GM12878 (cell line): ENCODE measurements around the gene MAP3K4. TPM values are rescaled to one million over a fixed set of nuclear protein-coding genes. Genes with fewer than 3 reads are reported as not detected.

Source experiments
- ATAC-seq: fragments of 200-7000 bp; cut with Tn5 transposase; 3 replicates; pipeline ENCODE4 v1.9.1; 2020; ENCODE audit warnings: mild to moderate bottlenecking, moderate library complexity
- BruUV-seq: library from RNA; stranded (reverse); fragments of 400-500 nt; replicated peaks from 2 replicates; lab custom pipeline; 2021; lab: Mats Ljungman, UMichigan
- CTCF ChIA-PET: fragments of 300-600 bp; sonication (Branson Sonifier 250); formaldehyde crosslinking; extraction: SDS; loops from one replicate; lab custom pipeline; 2021; ENCODE audit warnings: inconsistent platforms; lab: Yijun Ruan, JAX
- POLR2A ChIA-PET: fragments of 350-600 bp; formaldehyde crosslinking; extraction: SDS; loops from one replicate; lab custom pipeline; 2021; ENCODE audit warnings: inconsistent platforms; lab: Charles Lee
- RAD21 ChIA-PET: fragments of 300-600 bp; sonication (Branson Sonifier 250); formaldehyde crosslinking; loops from one replicate; lab custom pipeline; 2023; ENCODE audit warnings: antibody characterized with exemption; ENCODE audit not compliant: unreplicated experiment; lab: Charles Lee
- SMC1A ChIA-PET: fragments of 300-600 bp; sonication (Branson Sonifier 250); formaldehyde crosslinking; loops from one replicate; lab custom pipeline; 2023; ENCODE audit not compliant: unreplicated experiment, uncharacterized antibody; lab: Charles Lee
- DNase-seq: peaks from one replicate; pipeline ENCODE4 v3.0.0-alpha.2; 2011; ENCODE audit warnings: low read depth, low spot score
- FAIRE-seq: peaks from 3 replicates; lab custom pipeline; 2011; peaks lifted over from hg19 to GRCh38; lab: Jason Lieb, UNC
- H2AFZ ChIP-seq: 2 replicates; pipeline ENCODE4 v1.6.0; 2011; ENCODE audit warnings: low read depth, low read length, control low read depth; ENCODE audit not compliant: control insufficient read depth
- H3K27ac ChIP-seq: 2 replicates; pipeline ENCODE4 v1.5.1; 2011; ENCODE audit warnings: control low read depth; ENCODE audit not compliant: control insufficient read depth, insufficient read depth
- H3K27me3 ChIP-seq, 2 experiments: replicated peaks in 1 of 2; 2 replicates each; pipeline versions ENCODE4 v1.6.0 to v1.6.1; 2011; ENCODE audit warnings: low read length in 1 of 2; ENCODE audit not compliant: control insufficient read depth in 2 of 2, insufficient read depth in 2 of 2
- H3K36me3 ChIP-seq, 2 experiments: 2 replicates each; pipeline ENCODE4 v1.5.1; 2011; ENCODE audit warnings: low read length in 1 of 2; ENCODE audit not compliant: control insufficient read depth in 2 of 2, insufficient read depth in 2 of 2
- H3K4me1 ChIP-seq: 2 replicates; pipeline ENCODE4 v1.6.1; 2011; ENCODE audit warnings: mild to moderate bottlenecking, low read length, moderate library complexity, mixed read lengths; ENCODE audit not compliant: control insufficient read depth, insufficient read depth
- H3K4me2 ChIP-seq: 2 replicates; pipeline ENCODE4 v1.6.0; 2011; ENCODE audit warnings: control low read depth; ENCODE audit not compliant: control insufficient read depth, insufficient read depth
- H3K4me3 ChIP-seq: fragments of 200-600 bp; sonication (generic); 2 replicates; pipeline ENCODE4 v1.5.1; 2016
- H3K79me2 ChIP-seq: 2 replicates; pipeline ENCODE4 v1.6.0; 2011; ENCODE audit warnings: low read length; ENCODE audit not compliant: control insufficient read depth, insufficient read depth
- H3K9ac ChIP-seq: 2 replicates; pipeline ENCODE4 v1.8.0; 2011; ENCODE audit warnings: low read length, control low read depth, mixed read lengths; ENCODE audit not compliant: control insufficient read depth, insufficient read depth
- H3K9me3 ChIP-seq: replicated peaks from 3 replicates; pipeline ENCODE4 v1.5.1; 2011; ENCODE audit warnings: mild to moderate bottlenecking, low read length; ENCODE audit not compliant: control insufficient read depth, insufficient read depth
- H4K20me1 ChIP-seq: 2 replicates; pipeline ENCODE4 v1.6.0; 2011; ENCODE audit not compliant: control insufficient read depth, insufficient read depth
- ASH2L ChIP-seq: fragments of 300-600, 200-600 bp; sonication (generic); IDR thresholded peaks from 2 replicates; pipeline ENCODE4 v1.6.1; 2017; ENCODE audit warnings: low read depth, mild to moderate bottlenecking, borderline replicate concordance
- DPF2 ChIP-seq: fragments of 450-650 bp; IDR thresholded peaks from 2 replicates; pipeline ENCODE4 v1.6.1; 2017; ENCODE audit warnings: mild to moderate bottlenecking
- EGR1 ChIP-seq, 2 experiments: IDR thresholded peaks; 1 replicate in 1 of 2; 2 replicates in 1 of 2; pipeline ENCODE4 v1.6.1; 2011 to 2012; ENCODE audit warnings: low read depth in 2 of 2, low read length in 2 of 2, borderline replicate concordance in 1 of 2, mild to moderate bottlenecking in 1 of 2, moderate library complexity in 1 of 2
- ETV6 ChIP-seq, 2 experiments: fragments of 450-650 bp in 1 of 2; IDR thresholded peaks in 1 of 2; conservative IDR thresholded peaks in 1 of 2; 2 replicates each; pipeline ENCODE4 v1.6.1; 2014; ENCODE audit warnings: antibody characterized with exemption in 1 of 2, borderline replicate concordance in 1 of 2, low read depth in 1 of 2, mild to moderate bottlenecking in 1 of 2, moderate library complexity in 1 of 2
- EZH2 ChIP-seq: IDR thresholded peaks from 2 replicates; pipeline ENCODE4 v1.6.1; 2012; ENCODE audit warnings: low read depth, mild to moderate bottlenecking, control low read depth, inconsistent platforms, low read length, borderline replicate concordance; ENCODE audit not compliant: control insufficient read depth
- FOXM1 ChIP-seq: IDR thresholded peaks from 2 replicates; pipeline ENCODE4 v1.6.1; 2012; ENCODE audit warnings: low read depth, mild to moderate bottlenecking, inconsistent platforms, low read length, moderate library complexity
- HCFC1 ChIP-seq: fragments of 150-350 bp; IDR thresholded peaks from 2 replicates; pipeline ENCODE4 v1.6.1; 2014; ENCODE audit warnings: low read length
- MEF2B ChIP-seq: fragments of 450-650 bp; IDR thresholded peaks from 2 replicates; pipeline ENCODE4 v1.6.1; 2018; ENCODE audit warnings: mild to moderate bottlenecking, moderate library complexity; ENCODE audit not compliant: partially characterized antibody, poor library complexity, severe bottlenecking
- MXI1 ChIP-seq: fragments of 150-350 bp; IDR thresholded peaks from 2 replicates; pipeline ENCODE4 v1.6.1; 2011; ENCODE audit warnings: low read depth, mild to moderate bottlenecking, inconsistent platforms, low read length, improper control_type of control experiment
- NRF1 ChIP-seq: conservative IDR thresholded peaks from 2 replicates; pipeline ENCODE4 v1.6.1; 2011; ENCODE audit warnings: mild to moderate bottlenecking, low read depth, low read length, improper control_type of control experiment
- PAX5 ChIP-seq: IDR thresholded peaks from 2 replicates; pipeline ENCODE4 v1.6.1; 2011; ENCODE audit warnings: low read depth, low read length, borderline replicate concordance
- PML ChIP-seq: IDR thresholded peaks from 2 replicates; pipeline ENCODE4 v1.6.1; 2012; ENCODE audit warnings: low read length, inconsistent platforms
- POU2F2 ChIP-seq: IDR thresholded peaks from 3 replicates; pipeline ENCODE4 v1.6.1; 2011; ENCODE audit warnings: low read depth, mild to moderate bottlenecking, low read length, borderline replicate concordance
- RAD21 ChIP-seq: IDR thresholded peaks from 2 replicates; pipeline ENCODE4 v1.6.1; 2011; ENCODE audit warnings: mild to moderate bottlenecking, low read depth, low read length, moderate library complexity; ENCODE audit not compliant: insufficient read depth
- RELA ChIP-seq: fragments of 450-650 bp; IDR thresholded peaks from 2 replicates; pipeline ENCODE4 v1.8.0; 2014; ENCODE audit warnings: borderline replicate concordance; ENCODE audit not compliant: partially characterized antibody
- SMAD5 ChIP-seq: IDR thresholded peaks from 2 replicates; pipeline ENCODE4 v1.6.1; 2016; ENCODE audit warnings: antibody characterized with exemption, low read depth
- STAT3 ChIP-seq: IDR thresholded peaks from 2 replicates; pipeline ENCODE4 v1.6.1; 2011; ENCODE audit warnings: low read depth, low read length, improper control_type of control experiment
- TCF7 ChIP-seq: IDR thresholded peaks from 2 replicates; pipeline ENCODE4 v1.6.1; 2014; ENCODE audit warnings: antibody characterized with exemption, borderline replicate concordance
- WGBS: methylation state at CpG from one replicate; pipeline ENCODE4 v1.1.6; 2016; ENCODE audit warnings: low lambda C conversion rate; ENCODE audit not compliant: insufficient replicate concordance, insufficient coverage; ENCODE audit errors: missing lambda C conversion rate; 5-methylcytosine and 5-hydroxymethylcytosine counted together
- in situ Hi-C: fragments of 300-500 bp; cut with MboI; formaldehyde crosslinking; loops from 9 replicates; pipeline ENCODE4 v1.14.3; 2018; ENCODE audit warnings: mixed read lengths
- intact Hi-C: fragments of 100-400 bp; cut with micrococcal nuclease; formaldehyde crosslinking; loops from one replicate; pipeline ENCODE4 v1.14.2; 2022; ENCODE audit not compliant: unreplicated experiment
- polyA plus RNA-seq, 11 experiments: library from polyadenylated mRNA; depleted of rRNA in 4 of 11; unstranded in 6 of 11; stranded (reverse) in 5 of 11; fragments of >200 nt; fragmentation: Nextera tagmentation in 4 of 11; fragmentation: Illumina TruSeq in 1 of 11; extraction: Ambion mirVana in 4 of 11; extraction: Trizol in 1 of 11; gene quantifications; 1 replicate in 1 of 11; 2 replicates in 10 of 11; pipeline versions ENCODE4 v1.2.1 to v1.2.3, GENCODE V29; 2011 to 2016; ENCODE audit warnings: inconsistent platforms in 2 of 11, missing spikeins in 2 of 11, low read depth in 1 of 11
- total RNA-seq, 4 experiments: library from RNA; depleted of rRNA in 3 of 4; stranded (reverse); fragments of >200 nt in 3 of 4; fragmentation: Illumina TruSeq in 1 of 4; extraction: Trizol in 1 of 4; gene quantifications; 2 replicates each; pipeline versions ENCODE4 v1.2.1 to v1.2.3, GENCODE V29; 2013 to 2021
- TF ChIP-seq, protein P1 (sequence below): IDR thresholded peaks from 2 replicates; pipeline ENCODE4 v1.6.1; 2011; ENCODE audit warnings: borderline replicate concordance, low read depth, mild to moderate bottlenecking, moderate library complexity, low read length; ENCODE audit not compliant: insufficient read depth, poor library complexity, severe bottlenecking

Gene MAP3K4
- total and polyA plus RNA-seq, 10 of the 15 experiments (the other 5 are each of a cell fraction or from before 2014, with no cell fraction given), result 14.0 to 44.5 (median 23.1) TPM

DNA sequence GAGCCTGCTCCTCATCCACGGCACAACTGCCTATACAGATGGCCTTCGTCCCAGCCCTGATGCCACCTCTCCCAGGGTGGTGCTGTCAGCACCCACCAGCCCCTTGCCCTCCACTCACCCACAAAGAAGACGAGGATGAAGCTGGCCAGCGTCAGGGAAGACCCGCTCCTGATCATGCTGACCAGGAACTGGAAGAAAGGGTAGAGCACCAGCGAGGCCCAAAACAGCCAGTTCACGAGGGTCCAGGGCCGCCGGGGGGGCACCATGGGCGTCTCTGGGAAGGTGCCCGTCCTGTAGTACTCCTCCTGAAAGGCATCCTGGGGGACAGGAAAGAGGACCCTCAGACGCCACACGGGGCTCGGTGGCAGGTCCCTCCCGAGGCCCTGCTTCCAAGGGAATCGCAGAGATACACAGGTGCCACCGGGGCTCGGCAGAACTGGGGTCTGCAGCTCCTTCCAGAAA, 147.8 kb downstream of the MAP3K4 start:
- SMC1A ChIA-PET, result no interaction called here
- no peak overlapping the region for H3K9ac ChIP-seq
- no peak for TF ChIP-seq EGR1 (IDR thresholded peaks at IDR 0.05; ENCODE audit: borderline replicate concordance in 1 of 2, low read depth in 2 of 2, low read length in 2 of 2)
- TF ChIP-seq STAT3, result no peak
- TF ChIP-seq EZH2, result no peak
- TF ChIP-seq HCFC1, result no peak
- TF ChIP-seq, protein P1, sequence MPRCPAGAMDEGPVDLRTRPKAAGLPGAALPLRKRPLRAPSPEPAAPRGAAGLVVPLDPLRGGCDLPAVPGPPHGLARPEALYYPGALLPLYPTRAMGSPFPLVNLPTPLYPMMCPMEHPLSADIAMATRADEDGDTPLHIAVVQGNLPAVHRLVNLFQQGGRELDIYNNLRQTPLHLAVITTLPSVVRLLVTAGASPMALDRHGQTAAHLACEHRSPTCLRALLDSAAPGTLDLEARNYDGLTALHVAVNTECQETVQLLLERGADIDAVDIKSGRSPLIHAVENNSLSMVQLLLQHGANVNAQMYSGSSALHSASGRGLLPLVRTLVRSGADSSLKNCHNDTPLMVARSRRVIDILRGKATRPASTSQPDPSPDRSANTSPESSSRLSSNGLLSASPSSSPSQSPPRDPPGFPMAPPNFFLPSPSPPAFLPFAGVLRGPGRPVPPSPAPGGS, result no peak
- no peak for TF ChIP-seq NRF1
- TF ChIP-seq DPF2, result no peak
- no peak for TF ChIP-seq RAD21
- no peak for TF ChIP-seq RELA
- no peak for TF ChIP-seq PML
- no peak for TF ChIP-seq PAX5
- no peak for TF ChIP-seq ASH2L
- TF ChIP-seq POU2F2, result no peak
- no peak for TF ChIP-seq FOXM1
- TF ChIP-seq TCF7, result no peak
- TF ChIP-seq ETV6 (conservative IDR thresholded peaks at IDR 0.05 in 1 of 2, IDR thresholded peaks at IDR 0.05 in 1 of 2; ENCODE audit: borderline replicate concordance in 1 of 2, low read depth in 1 of 2), result no peak
- TF ChIP-seq MXI1, result no peak
- no peak for TF ChIP-seq MEF2B
- TF ChIP-seq SMAD5, result no peak
- TF ChIP-seq, all 136 proteins: peak for 0
- Histone ChIP-seq H3K27me3 (no peaks in the 10 kb centered on the region), H3K36me3 (no peaks in the 10 kb centered on the region; a peak in 1 of 4 replicates), H3K27ac (no peak overlapping the region), H3K4me3 (no peak overlapping the region), H3K9me3 (no peaks in the 10 kb centered on the region), H2AFZ (no peak overlapping the region), H3K4me2 (no peak overlapping the region), H3K4me1 (peaks cover 13% of the 10 kb centered on the region), H3K79me2 (no peaks in the 10 kb centered on the region), H4K20me1 (no peaks in the 10 kb centered on the region)
- BruUV-seq, result no TSS peak
- FAIRE-seq, result no peak
- ChIA-PET RAD21 (no interaction called here), CTCF (no interaction called here), POLR2A (no interaction called here)
- intact Hi-C loops (no loop called here), in situ Hi-C loops (loop anchor here (25.0 kb wide), 1 partner anchor 223 kb away; no protein-coding TSS in a partner anchor)
- 84% methylated on average over 18 of the region's 18 CpGs for WGBS
- no peak for ATAC-seq
- no peak for DNase-seq
